Right atrium auricular region (tissue), 2 donors: ENCODE measurements around the gene TPGS1. TPM values are rescaled to one million over a fixed set of nuclear protein-coding genes. Genes with fewer than 3 reads are reported as not detected.
"Not testable (repeated sequence)": the region's sequence is repeated elsewhere in the genome, so short reads cannot be mapped to it uniquely, and the experiment has no call there.

Experiments
- DNase-seq: peaks from one replicate; pipeline ENCODE4 v3.0.0-alpha.2; 2019; ENCODE audit warnings: low spot score
- H3K27ac ChIP-seq, 2 donors: fragments of 200-600 bp; sonication (generic); 1 replicate in 1 of 2; 2 replicates in 1 of 2; pipeline ENCODE4 v1.5.1; 2016 to 2019
- H3K27me3 ChIP-seq, 2 donors: fragments of 200-600 bp; sonication (generic); one replicate each; pipeline versions ENCODE4 v1.5.1 to v1.6.0; 2017 to 2019
- H3K36me3 ChIP-seq: fragments of 200-600 bp; sonication (generic); one replicate; pipeline ENCODE4 v1.5.1; 2016
- H3K4me1 ChIP-seq, 2 donors: fragments of 200-600 bp; sonication (generic); one replicate each; pipeline versions ENCODE4 v1.5.1 to v1.6.0; 2017 to 2019
- H3K4me3 ChIP-seq, 2 donors: fragments of 200-600 bp; sonication (generic); 1 replicate in 1 of 2; 2 replicates in 1 of 2; pipeline ENCODE4 v1.5.1; 2017 to 2019; ENCODE audit warnings: mild to moderate bottlenecking in 1 of 2, moderate library complexity in 1 of 2
- H3K9me3 ChIP-seq, 2 donors: fragments of 200-600 bp; sonication (generic); one replicate each; pipeline ENCODE4 v1.5.1; 2019
- total RNA-seq, 2 donors: library from RNA; depleted of rRNA; stranded (reverse); fragments of >200 nt; gene quantifications; one replicate each; pipeline ENCODE4 v1.1.0, GENCODE V29; 2016
- TF ChIP-seq, protein P1 (sequence below), 2 donors: fragments of 200-600 bp; sonication (generic); IDR thresholded peaks; one replicate each; pipeline ENCODE4 v1.5.1; 2019; ENCODE audit warnings: antibody characterized with exemption in 2 of 2

Gene TPGS1
- total RNA-seq, 2 donors from 2014 or later = 30.3 to 33.2 TPM

DNA sequence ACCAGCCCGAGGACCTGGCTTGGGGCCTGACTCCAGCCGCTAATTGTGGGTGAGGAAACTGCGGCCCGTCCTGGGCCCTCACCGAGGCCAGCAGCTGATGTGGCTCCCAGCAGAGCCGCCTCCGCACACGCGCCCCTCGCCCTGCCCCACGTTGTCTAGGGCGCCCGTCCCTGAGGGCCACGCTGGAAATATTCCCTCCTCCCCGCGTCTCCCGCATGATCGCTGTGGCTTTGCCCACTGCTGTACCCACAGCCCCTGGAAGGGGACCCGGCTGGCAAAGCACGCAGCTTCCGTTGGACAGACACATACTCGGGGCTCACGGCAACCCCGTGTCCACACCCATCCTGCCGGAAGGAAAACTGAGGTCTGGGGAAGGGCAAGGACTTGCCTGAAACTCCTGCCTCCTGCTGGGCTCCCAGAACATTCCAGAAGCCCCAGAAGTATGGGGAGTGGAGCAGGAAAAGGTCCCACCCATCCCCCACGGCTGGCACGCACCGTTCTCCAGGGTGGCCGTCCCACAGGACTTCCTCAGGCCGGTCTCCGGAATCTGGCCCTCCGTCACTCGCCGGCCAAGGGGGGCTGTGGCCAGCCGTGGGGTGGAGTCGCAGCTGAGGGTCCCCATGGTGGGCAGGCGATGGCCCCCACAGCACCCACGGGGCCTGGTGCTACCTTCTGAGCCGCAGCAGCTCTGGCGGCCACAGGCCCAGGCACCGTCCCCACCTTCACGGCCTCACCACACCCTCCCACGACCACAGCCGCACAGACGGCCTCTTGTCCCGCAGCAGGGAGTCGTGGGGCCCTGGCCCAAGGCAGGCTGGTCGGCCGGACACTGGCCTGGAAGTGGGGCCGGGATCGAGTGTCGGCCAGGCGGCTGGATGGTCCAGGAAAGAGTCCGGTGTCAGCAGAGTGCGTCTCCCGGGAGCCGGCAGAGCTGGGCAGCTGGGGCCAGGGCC, 32.9 kb upstream of the TPGS1 start:
- H3K27ac ChIP-seq = peak overlapping the region; percentile 11 to 25
- no peak overlapping the region for H3K4me3 ChIP-seq
- H3K9me3 ChIP-seq = no peaks in the 10 kb centered on the region
- no peak for DNase-seq
- no peaks in the 10 kb centered on the region for H3K27me3 ChIP-seq
- TF ChIP-seq, protein P1, sequence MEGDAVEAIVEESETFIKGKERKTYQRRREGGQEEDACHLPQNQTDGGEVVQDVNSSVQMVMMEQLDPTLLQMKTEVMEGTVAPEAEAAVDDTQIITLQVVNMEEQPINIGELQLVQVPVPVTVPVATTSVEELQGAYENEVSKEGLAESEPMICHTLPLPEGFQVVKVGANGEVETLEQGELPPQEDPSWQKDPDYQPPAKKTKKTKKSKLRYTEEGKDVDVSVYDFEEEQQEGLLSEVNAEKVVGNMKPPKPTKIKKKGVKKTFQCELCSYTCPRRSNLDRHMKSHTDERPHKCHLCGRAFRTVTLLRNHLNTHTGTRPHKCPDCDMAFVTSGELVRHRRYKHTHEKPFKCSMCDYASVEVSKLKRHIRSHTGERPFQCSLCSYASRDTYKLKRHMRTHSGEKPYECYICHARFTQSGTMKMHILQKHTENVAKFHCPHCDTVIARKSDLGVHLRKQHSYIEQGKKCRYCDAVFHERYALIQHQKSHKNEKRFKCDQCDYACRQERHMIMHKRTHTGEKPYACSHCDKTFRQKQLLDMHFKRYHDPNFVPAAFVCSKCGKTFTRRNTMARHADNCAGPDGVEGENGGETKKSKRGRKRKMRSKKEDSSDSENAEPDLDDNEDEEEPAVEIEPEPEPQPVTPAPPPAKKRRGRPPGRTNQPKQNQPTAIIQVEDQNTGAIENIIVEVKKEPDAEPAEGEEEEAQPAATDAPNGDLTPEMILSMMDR (IDR thresholded peaks at IDR 0.05) = no peak
- no peaks in the 10 kb centered on the region for H3K36me3 ChIP-seq
- H3K4me1 ChIP-seq = no peaks in the 10 kb centered on the region

DNA sequence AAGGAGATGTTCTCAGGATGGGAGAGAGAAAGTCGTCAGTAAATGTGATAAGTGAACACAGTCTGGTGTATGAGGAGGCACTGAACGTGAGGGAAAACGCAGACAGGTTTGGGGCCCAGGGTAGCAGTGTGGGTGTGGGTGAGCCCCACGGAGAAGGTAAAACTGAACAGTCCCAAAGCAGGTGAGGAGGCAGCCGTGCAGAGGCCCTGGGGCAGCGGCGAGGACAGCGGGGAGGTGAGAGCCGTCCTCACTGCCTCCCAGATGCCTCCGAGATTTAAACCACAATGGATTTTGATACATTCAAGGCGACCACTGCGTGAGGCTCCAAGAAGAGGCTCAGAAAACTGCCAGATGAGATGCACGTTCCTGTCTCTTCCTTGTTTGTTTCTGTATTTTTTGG, 31.9 kb upstream of the TPGS1 start:
- Histone ChIP-seq H3K4me3 (no peak overlapping the region), H3K27ac (no peak overlapping the region)

DNA sequence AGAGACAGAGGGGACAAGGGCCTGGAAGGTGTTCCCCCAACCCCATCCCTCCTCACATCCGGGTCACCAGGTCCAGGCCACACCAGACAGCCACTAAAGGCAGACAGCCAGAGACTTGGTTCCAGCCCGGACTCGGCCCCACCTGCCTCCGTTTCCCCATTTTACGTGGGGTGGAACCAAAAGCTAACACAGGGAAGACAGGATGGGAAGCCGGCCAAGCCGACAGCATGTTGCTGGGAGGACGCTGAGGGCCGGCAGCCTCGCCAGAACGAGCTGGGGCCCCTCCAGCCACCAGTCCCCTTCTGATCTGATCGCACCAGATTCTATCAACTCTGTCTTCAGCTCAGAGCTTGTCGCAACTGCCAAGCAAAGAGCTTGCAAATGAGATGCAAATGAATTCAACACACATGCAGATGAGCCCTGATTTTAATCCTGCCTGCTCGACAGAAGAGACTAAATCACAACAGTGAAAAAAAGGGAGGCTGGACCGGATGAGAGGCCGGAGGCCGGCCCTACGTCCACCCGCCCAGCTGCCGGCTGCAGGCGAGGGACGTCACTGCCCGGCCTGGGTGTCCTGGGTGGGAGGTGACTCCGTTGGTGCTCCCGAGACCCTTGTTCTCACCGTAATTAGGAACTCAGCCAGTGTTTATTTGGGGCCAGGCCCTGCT, 28.9 kb upstream of the TPGS1 start:
- no peak overlapping the region for H3K27ac ChIP-seq
- peaks cover 0 to 5% of the 10 kb centered on the region in 2 donors for H3K4me1 ChIP-seq
- H3K4me3 ChIP-seq = no peak overlapping the region
- no peak for DNase-seq
- no peaks in the 10 kb centered on the region for H3K27me3 ChIP-seq
- H3K9me3 ChIP-seq = no peaks in the 10 kb centered on the region
- H3K36me3 ChIP-seq = no peaks in the 10 kb centered on the region
- TF ChIP-seq, protein P1 (IDR thresholded peaks at IDR 0.05) = no peak

More for the DNA sequence above, 31.9 kb upstream of the TPGS1 start:
- Histone ChIP-seq H3K4me1 (peaks cover 0 to 5% of the 10 kb centered on the region in 2 donors), H3K27me3 (no peaks in the 10 kb centered on the region), H3K9me3 (no peaks in the 10 kb centered on the region), H3K36me3 (no peaks in the 10 kb centered on the region)
- TF ChIP-seq, protein P1 (IDR thresholded peaks at IDR 0.05) = no peak
- no peak for DNase-seq

DNA sequence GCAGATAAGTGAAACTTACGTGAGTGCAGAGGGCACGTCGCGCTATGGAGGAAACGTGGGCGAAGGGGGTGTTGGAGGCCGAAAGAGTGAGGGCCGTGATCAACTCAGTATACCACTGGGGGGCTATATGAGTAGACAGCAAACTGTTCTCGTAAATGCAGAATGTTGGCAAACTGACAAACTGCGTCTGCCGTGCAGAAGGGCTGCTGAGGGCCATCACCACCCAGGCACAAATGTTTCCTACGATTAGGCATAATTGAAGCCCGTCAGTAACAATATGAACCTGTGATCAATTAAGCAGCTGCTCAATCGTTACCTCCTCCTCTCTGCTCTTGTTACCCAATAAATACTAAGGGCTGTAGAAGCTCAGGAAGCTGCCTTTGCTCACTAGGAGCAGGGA, 28.3 kb upstream of the TPGS1 start:
- peaks cover 0 to 5% of the 10 kb centered on the region in 2 donors for H3K4me1 ChIP-seq
- H3K36me3 ChIP-seq = no peaks in the 10 kb centered on the region
- DNase-seq = no peak
- TF ChIP-seq, protein P1 (IDR thresholded peaks at IDR 0.05) = no peak
- no peak overlapping the region for H3K27ac ChIP-seq
- no peak overlapping the region for H3K4me3 ChIP-seq
- no peaks in the 10 kb centered on the region for H3K27me3 ChIP-seq
- H3K9me3 ChIP-seq = no peaks in the 10 kb centered on the region

DNA sequence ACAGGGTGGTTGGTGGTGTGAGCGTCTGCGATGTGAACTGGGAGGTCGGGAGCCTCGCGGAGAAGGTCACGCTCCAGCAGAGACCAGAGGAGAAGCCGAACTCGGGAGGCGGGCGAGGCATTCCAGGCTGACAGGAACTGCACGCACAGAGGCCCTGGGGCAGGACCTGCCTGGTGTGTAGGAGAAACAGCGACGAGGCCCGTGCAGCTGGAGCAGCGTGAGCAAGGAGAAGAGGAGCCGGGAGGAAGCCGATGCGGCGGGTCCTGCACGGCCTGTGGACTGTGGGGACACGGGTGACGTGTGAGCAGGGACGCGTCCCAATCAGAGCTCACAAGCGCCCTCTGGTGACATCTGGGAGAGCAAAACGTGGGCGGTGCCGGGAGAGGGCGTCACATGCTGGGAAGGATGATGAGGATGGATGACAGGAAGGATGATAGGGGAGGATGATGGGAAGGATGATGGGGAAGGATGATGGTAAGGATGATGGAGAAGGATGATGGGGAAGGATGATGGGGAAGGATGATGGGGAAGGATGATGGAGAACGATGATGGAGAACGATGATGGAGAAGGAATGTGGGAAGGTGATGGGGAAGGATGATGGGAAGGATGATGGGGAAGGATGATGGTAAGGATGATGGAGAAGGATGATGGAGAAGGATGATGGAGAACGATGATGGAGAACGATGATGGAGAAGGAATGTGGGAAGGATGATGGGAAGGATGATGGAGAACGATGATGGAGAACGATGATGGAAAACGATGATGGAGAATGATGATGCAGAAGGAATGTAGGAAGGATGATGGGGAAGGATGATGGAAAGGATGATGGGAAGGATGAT, 27.1 kb upstream of the TPGS1 start:
- H3K27ac ChIP-seq = peak overlapping the region in 1 of 2 donors; percentile 68
- H3K36me3 ChIP-seq = no peaks in the 10 kb centered on the region
- DNase-seq = peak; percentile 87
- no peaks in the 10 kb centered on the region for H3K9me3 ChIP-seq
- H3K4me1 ChIP-seq = peaks cover 0 to 5% of the 10 kb centered on the region in 2 donors
- TF ChIP-seq, protein P1 (IDR thresholded peaks at IDR 0.05) = peak; percentile 44 to 76
- H3K4me3 ChIP-seq = peak overlapping the region; percentile 18 to 25
- H3K27me3 ChIP-seq = no peaks in the 10 kb centered on the region

DNA sequence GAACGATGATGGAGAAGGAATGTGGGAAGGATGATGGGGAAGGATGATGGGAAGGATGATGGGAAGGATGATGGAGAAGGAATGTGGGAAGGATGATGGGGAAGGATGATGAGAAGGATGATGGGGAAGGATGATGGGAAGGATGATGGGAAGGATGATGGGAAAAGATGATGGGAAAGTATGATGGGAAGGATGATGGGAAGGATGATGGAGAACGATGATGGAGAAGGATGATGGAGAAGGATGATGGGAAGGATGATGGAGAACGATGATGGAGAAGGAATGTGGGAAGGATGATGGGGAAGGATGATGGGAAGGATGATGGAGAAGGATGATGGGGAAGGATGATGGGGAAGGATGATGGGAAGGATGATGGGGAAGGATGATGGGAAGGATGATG, 26.2 kb upstream of the TPGS1 start:
- not testable (repeated sequence) for H3K36me3 ChIP-seq, H3K27ac ChIP-seq, H3K4me1 ChIP-seq, H3K9me3 ChIP-seq, H3K4me3 ChIP-seq, DNase-seq, H3K27me3 ChIP-seq
